ENCODE measurements around the gene FERMT1. TPM values are rescaled to one million over a fixed set of nuclear protein-coding genes. Genes with fewer than 3 reads are reported as not detected.
"Not testable (repeated sequence)": the region's sequence is repeated elsewhere in the genome, so short reads cannot be mapped to it uniquely, and the experiment has no call there.

FERMT1 gene
- total RNA-seq, 1 donor from 2014 or later, result 0.58 TPM

GRCh38 chr20:6070829-6071695 lies 51.8 kb downstream of the FERMT1 start:
- no peaks in the 10 kb centered on the region for H3K4me1 Mint-ChIP-seq

DNA sequence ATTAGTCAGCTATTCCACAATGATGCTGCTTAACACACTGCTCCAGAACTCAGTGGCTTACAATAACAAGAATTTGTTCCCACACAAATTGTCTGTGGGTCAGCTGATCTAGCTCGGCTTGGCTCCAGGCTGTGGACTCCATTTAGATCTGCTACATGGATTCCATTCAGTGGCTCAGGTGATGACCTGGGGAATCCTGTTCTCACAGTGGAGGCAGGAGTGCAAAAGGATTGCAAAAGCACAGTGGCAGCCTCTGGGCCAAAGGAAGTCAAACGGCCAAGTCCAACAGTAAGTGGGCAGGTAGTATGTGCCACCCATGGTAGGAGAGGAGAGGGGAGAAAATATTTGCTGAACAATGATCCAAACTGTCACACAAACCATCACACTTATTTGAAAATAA lies 53.2 kb downstream of the FERMT1 start:
- intact Hi-C loops (cut with micrococcal nuclease), result no loop called here
- Mint-ChIP-seq H3K9me3 (no peaks in the 10 kb centered on the region), H3K4me3 (no peak overlapping the region), H3K27ac (no peak overlapping the region), H3K27me3 (peaks cover 6% of the 10 kb centered on the region), H3K36me3 (ENCODE audit: low read depth) (no peaks in the 10 kb centered on the region), H3K4me1 (no peaks in the 10 kb centered on the region)
- no peak for DNase-seq

More at GRCh38 chr20:6070829-6071695, 51.8 kb downstream of the FERMT1 start:
- intact Hi-C loops (cut with micrococcal nuclease), result no loop called here
- peaks cover 6% of the 10 kb centered on the region for H3K27me3 Mint-ChIP-seq
- H3K36me3 Mint-ChIP-seq (ENCODE audit: low read depth), result no peaks in the 10 kb centered on the region
- H3K4me3 Mint-ChIP-seq, result no peak overlapping the region
- no peak for DNase-seq
- H3K9me3 Mint-ChIP-seq, result no peaks in the 10 kb centered on the region
- H3K27ac Mint-ChIP-seq, result no peak overlapping the region

- Mint-ChIP-seq H3K4me1 (no peaks in the 10 kb centered on the region), H3K27ac (no peak overlapping the region), H3K9me3 (no peaks in the 10 kb centered on the region), H3K4me3 (no peak overlapping the region), H3K36me3 (ENCODE audit: low read depth) (no peaks in the 10 kb centered on the region), H3K27me3 (peaks cover 3% of the 10 kb centered on the region)
- intact Hi-C loops (cut with micrococcal nuclease), result no loop called here
- DNase-seq, result no peak
Measured at GRCh38 chr20:6067763-6068318, 55.0 kb downstream of the FERMT1 start.

GRCh38 chr20:6066582-6066981 lies 56.2 kb downstream of the FERMT1 start:
- Mint-ChIP-seq H3K4me3 (no peak overlapping the region), H3K27me3 (peaks cover 3% of the 10 kb centered on the region), H3K36me3 (ENCODE audit: low read depth) (no peaks in the 10 kb centered on the region), H3K27ac (no peak overlapping the region), H3K4me1 (peaks cover 1% of the 10 kb centered on the region), H3K9me3 (no peaks in the 10 kb centered on the region)
- no peak for DNase-seq
- intact Hi-C loops (cut with micrococcal nuclease), result no loop called here

GRCh38 chr20:6061544-6061943 lies 61.3 kb downstream of the FERMT1 start:
- peaks cover 20% of the 10 kb centered on the region for H3K27me3 Mint-ChIP-seq
- no peaks in the 10 kb centered on the region for H3K9me3 Mint-ChIP-seq

DNA sequence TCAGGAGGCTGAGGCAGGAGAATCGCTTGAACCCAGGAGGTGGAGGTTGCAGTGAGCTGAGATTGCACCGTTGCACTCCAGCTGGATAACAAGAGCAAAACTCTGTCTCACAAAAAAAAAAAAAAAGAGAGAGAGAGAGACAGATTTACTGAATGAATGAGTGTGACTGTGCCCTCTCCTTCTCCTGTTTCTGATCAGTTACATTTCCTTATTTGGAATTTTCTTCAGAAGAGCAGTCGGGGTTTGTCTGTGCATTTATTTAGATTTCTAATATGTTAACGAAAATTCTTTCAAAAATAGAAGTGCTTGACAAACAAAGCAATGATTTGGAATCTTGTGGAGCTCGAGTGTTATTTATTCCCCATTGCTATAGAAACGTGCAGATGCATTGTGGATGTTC lies 62.6 kb downstream of the FERMT1 start:
- H3K4me1 Mint-ChIP-seq, result peaks cover 2% of the 10 kb centered on the region
- no peaks in the 10 kb centered on the region for H3K9me3 Mint-ChIP-seq
- peaks cover 20% of the 10 kb centered on the region for H3K27me3 Mint-ChIP-seq
- H3K4me3 Mint-ChIP-seq, result no peak overlapping the region
- no peak overlapping the region for H3K27ac Mint-ChIP-seq
- no peaks in the 10 kb centered on the region for H3K36me3 Mint-ChIP-seq (ENCODE audit: low read depth)
- intact Hi-C loops (cut with micrococcal nuclease), result no loop called here
- no peak for DNase-seq

More at GRCh38 chr20:6061544-6061943, 61.3 kb downstream of the FERMT1 start:
- Mint-ChIP-seq H3K36me3 (ENCODE audit: low read depth) (no peaks in the 10 kb centered on the region), H3K4me1 (peaks cover 2% of the 10 kb centered on the region), H3K4me3 (no peak overlapping the region), H3K27ac (no peak overlapping the region)
- DNase-seq, result no peak
- intact Hi-C loops (cut with micrococcal nuclease), result no loop called here

GRCh38 chr20:6058684-6059295 lies 64.0 kb downstream of the FERMT1 start:
- H3K27me3 Mint-ChIP-seq, result peaks cover 26% of the 10 kb centered on the region
- DNase-seq, result no peak
- no peaks in the 10 kb centered on the region for H3K36me3 Mint-ChIP-seq (ENCODE audit: low read depth)
- H3K4me3 Mint-ChIP-seq, result no peak overlapping the region
- H3K9me3 Mint-ChIP-seq, result no peaks in the 10 kb centered on the region
- H3K4me1 Mint-ChIP-seq, result peaks cover 2% of the 10 kb centered on the region
- intact Hi-C loops (cut with micrococcal nuclease), result no loop called here
- no peak overlapping the region for H3K27ac Mint-ChIP-seq

DNA sequence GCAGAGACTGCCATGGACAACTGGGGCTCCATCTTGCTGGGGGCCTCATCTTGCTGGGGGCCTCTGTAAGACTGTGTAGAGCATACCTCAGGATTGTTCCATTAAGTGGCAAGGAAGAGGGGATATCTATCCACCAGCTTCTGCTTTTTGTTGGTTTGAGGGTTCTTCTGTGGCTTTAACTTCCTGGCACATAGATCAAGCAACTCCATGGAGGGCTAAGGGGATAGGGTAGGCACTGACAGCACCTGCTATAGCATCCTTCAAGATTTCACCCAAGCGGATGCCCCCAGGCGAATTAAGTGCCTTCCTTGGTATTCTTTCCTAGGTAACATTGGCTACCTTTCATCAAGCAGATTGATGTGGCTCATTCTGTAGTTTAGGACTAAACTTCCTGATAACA lies 65.1 kb downstream of the FERMT1 start:
- Mint-ChIP-seq H3K9me3 (no peaks in the 10 kb centered on the region), H3K36me3 (ENCODE audit: low read depth) (no peaks in the 10 kb centered on the region), H3K27ac (no peak overlapping the region), H3K4me1 (peaks cover 2% of the 10 kb centered on the region), H3K27me3 (peaks cover 36% of the 10 kb centered on the region), H3K4me3 (no peak overlapping the region)
- intact Hi-C loops (cut with micrococcal nuclease), result no loop called here
- DNase-seq, result no peak

GRCh38 chr20:6057139-6057538 lies 65.7 kb downstream of the FERMT1 start:
- Mint-ChIP-seq H3K27ac (no peak overlapping the region), H3K27me3 (peaks cover 37% of the 10 kb centered on the region), H3K4me1 (peaks cover 2% of the 10 kb centered on the region), H3K36me3 (ENCODE audit: low read depth) (no peaks in the 10 kb centered on the region), H3K4me3 (no peak overlapping the region), H3K9me3 (no peaks in the 10 kb centered on the region)
- intact Hi-C loops (cut with micrococcal nuclease), result no loop called here
- DNase-seq, result no peak

GRCh38 chr20:6055981-6056569 lies 66.8 kb downstream of the FERMT1 start:
- Mint-ChIP-seq H3K9me3 (no peaks in the 10 kb centered on the region), H3K36me3 (ENCODE audit: low read depth) (no peaks in the 10 kb centered on the region), H3K4me1 (no peaks in the 10 kb centered on the region), H3K4me3 (no peak overlapping the region), H3K27me3 (peaks cover 47% of the 10 kb centered on the region), H3K27ac (no peak overlapping the region)
- intact Hi-C loops (cut with micrococcal nuclease), result no loop called here
- no peak for DNase-seq

- H3K4me1 Mint-ChIP-seq, result no peaks in the 10 kb centered on the region
- H3K36me3 Mint-ChIP-seq (ENCODE audit: low read depth), result no peaks in the 10 kb centered on the region
Measured at GRCh38 chr20:6055161-6055783, 67.6 kb downstream of the FERMT1 start.

DNA sequence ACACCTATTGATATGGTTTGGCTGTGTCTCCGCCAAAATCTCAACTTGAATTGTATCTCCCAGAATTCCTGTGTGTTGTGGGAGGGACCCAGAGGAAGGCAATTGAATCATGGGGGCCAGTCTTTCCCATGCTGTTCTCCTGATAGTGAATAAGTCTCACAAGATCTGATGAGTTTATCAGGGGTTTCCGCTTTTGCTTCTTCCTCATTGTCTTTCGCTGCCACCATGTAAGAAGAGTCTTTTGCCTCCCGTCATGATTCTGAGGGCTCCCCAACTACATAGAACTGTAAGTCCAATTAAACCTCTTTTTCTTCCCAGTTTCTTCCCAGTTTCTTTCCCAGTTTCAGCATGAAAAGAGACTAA lies 68.2 kb downstream of the FERMT1 start:
- H3K4me3 Mint-ChIP-seq; DNase-seq; H3K36me3 Mint-ChIP-seq (ENCODE audit: low read depth); H3K4me1 Mint-ChIP-seq; intact Hi-C loops (cut with micrococcal nuclease); H3K9me3 Mint-ChIP-seq; H3K27ac Mint-ChIP-seq: not testable (repeated sequence)
- H3K27me3 Mint-ChIP-seq, result peaks cover 56% of the 10 kb centered on the region

More at GRCh38 chr20:6055161-6055783, 67.6 kb downstream of the FERMT1 start:
- Mint-ChIP-seq H3K4me3 (no peak overlapping the region), H3K9me3 (no peaks in the 10 kb centered on the region), H3K27ac (no peak overlapping the region), H3K27me3 (peaks cover 55% of the 10 kb centered on the region)
- intact Hi-C loops (cut with micrococcal nuclease), result no loop called here
- no peak for DNase-seq

DNA sequence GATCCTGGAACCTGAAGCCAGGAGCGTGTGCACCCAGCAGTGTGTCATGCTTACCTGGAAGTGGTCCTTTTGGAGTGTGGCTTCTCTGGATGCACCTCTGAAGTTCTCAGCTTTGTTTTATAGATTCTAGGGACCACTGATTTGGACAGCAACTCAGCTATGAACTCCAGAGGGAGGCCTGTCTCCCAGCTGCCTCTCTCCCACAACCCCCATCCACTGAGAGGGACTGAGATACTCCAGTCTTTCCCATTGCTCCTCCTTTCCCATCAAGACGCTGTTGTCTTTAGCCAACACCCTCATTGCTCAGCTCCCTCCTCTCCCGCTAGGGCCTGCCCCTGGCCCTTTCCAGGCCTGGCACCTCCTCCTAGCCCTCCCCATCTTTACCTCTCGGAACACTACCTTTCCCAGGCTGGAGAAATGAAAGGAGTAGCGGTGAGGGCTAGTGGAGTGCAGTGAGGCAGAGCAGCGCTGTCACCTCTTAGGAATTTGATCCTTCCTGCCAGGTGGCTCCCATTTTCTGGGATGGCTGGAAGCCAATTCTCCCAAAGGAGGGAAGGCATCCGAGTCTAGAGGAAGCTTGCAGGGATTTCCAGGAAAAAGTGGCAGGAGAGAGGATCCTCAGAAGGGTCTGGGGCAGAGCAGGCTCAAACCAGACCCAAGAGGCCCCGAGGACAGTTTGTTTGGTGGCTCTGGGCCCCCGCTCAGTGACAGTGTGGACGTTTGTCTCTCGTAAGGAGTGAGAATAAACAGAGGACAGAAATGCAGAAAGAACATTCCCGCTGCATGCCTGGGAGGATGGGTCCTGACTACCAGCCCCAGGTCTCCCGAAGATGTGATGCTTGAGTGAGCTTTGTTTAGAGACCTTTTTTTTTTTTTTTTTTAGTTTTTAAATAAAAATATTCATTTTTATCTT lies 68.8 kb downstream of the FERMT1 start, which contains the start of gene LRRN4:
TSS of gene LRRN4 (minus strand) at position 285 of the 913 bp plus-strand sequence. CDS start 1,261 bp downstream, outside the sequence.
- no peak within 1 kb of the TSS for H3K27ac Mint-ChIP-seq
- no peaks in the 10 kb centered on the region for H3K4me1 Mint-ChIP-seq
- DNase-seq, result no peak
- intact Hi-C loops (cut with micrococcal nuclease), result no loop called here
- H3K36me3 Mint-ChIP-seq (ENCODE audit: low read depth), result no peaks in the 10 kb centered on the region
- no peaks in the 10 kb centered on the region for H3K9me3 Mint-ChIP-seq
- peaks cover 53% of the 10 kb centered on the region for H3K27me3 Mint-ChIP-seq
- H3K4me3 Mint-ChIP-seq, result peak within 1 kb of the TSS; percentile 50

Measured in activated CD4-positive, alpha-beta T cell treated with anti-CD3 and anti-CD28 coated beads, Interleukin-2, amount 10 ng/mL, durations not matched to agents 24 days and 14 days (primary cell).